ENCODE measurements around the gene RRAGD.

RRAGD gene

DNA sequence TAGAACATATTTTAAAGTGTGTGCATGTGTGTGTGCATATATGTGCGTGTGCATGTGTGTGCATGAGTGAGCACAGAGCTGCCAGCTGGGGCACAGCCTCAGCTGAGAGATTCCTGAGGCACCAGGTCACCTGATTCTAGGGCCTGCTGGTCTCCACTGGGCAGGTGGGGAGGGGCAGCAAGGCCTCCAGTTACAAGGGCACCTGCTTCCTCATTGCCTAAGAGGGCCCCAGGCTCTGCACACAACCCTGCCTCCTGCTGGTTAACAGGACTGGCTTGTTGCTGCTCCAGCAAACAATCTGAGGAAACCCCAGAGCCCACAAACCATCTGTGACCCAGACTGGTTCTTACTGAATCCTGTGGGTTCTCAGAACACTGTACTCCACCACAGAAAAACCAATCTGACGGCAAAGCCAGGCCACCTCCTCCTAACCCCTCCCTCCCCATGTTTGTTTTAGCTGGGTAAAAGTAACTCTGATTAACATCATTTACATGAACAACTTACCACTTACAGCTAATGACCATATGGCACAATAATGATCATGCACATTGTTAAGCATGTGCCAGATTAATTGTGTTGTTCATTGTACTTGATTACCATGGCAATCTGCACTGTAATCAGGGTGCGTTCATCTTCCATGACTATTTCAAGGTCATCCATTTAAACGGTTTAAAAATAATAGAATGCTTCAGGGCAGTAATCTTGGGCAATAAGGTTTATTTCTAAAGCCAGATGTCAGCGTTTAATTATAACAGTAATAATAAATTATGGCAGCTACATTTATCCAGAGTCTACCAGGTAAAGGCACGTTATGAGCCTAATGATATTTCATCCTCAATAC lies 36.4 kb downstream of the RRAGD start:
- no peak for DNase-seq (ENCODE audit: low read depth)

DNA sequence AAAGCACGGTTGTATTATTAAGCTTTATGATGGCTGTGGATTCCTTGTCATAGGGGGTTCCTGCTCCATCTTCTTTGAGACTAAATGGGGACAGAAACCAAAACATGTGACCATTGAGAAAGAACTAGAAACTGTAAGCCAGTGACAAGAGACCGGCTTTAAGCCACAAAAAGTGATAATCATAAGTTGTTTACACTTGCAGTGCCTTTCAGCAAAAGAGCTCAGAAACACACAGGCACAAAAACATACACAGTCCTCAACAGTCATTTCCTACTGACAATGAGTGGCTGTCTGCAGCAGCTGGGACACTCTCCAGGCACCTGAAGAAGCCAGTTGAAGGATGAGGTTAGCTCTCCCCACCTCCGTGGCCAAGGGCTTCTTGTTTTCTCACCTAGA lies 39.6 kb downstream of the RRAGD start:
- no peak for DNase-seq (ENCODE audit: low read depth)

DNA sequence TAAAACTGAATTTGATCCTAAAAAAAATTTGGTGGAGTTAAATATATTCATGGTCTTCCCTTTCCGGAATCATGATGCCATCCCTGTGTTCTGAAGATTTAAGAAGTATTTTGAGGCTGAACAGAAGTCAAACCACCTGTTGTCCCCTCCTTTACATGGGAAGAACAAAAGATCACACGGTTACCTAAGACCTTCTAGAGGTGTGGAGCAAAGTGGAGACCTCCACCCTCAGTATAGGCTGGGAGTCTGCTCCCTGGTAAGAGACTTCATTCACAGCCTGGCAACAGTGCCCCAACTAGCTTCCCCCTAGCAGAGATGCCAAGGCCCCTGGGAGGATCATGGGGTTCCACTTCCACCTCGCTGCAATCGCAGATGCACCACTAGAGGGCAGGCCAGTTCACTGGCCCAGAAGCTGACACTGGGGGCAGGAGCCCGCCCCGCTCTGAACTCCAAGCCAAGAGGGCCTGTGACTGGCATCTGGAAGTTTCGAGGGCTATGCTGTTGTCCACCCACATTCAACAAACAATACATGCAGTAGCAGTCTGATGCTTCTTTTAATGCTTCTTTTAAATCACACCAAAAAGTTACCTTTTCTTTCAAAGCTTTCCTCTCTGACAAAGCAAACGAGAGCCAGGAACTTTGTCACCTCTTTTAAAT lies 40.1 kb downstream of the RRAGD start:
- no peak for DNase-seq (ENCODE audit: low read depth)

- no peak for DNase-seq (ENCODE audit: low read depth)
Measured at GRCh38 chr6:89368999-89369398, 43.1 kb downstream of the RRAGD start.

- DNase-seq (ENCODE audit: low read depth) = no peak
Measured at GRCh38 chr6:89368107-89368506, 44.0 kb downstream of the RRAGD start.

GRCh38 chr6:89364586-89364985 lies 47.5 kb downstream of the RRAGD start:
- DNase-seq (ENCODE audit: low read depth) = no peak

DNA sequence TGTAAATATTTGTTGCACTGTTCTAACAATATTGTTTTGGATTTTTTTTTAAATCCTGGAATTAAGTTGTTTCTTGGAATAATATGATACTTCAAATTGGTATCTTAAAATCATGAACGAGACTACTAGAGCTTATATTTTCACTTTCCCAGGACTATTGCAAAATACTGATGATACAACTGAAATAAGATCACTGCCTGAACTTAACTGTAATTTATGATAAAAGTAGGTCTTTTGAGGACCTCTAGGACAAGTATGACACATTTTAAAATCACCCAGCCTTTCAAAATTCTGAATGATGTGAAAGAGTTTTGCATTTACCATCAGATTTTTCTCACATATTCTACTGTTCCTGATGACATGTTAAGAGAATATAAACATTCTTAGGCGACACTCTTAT lies 50.9 kb downstream of the RRAGD start:
- DNase-seq (ENCODE audit: low read depth) = no peak

DNA sequence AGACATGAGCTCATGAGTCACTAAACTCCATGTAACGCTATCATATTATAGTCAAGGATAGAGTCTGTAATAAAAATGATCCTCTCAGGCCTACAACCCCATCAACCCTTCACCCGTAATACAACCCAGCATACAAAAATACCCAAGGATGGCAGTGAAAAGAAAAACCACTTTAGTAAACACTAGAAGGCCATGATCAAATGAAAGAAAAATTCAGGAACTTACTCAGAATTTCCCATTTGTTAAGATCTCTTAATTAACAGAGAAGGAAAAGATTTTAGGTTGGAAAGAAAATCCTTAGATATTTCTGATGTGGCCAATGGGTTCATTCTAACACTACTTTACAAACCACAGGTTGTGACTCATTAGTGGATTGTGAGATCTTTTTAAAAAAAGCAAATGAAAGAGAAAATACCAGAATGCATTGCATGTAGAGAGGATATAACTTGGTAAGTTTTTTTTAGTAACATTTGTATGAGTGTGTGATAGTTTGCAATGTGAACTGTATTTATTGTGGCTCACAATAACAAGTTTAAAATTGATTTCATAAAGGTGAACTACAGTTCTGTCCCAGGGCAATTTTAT lies 51.6 kb downstream of the RRAGD start:
- no peak for DNase-seq (ENCODE audit: low read depth)

GRCh38 chr6:89359561-89359960 lies 52.5 kb downstream of the RRAGD start:
- no peak for DNase-seq (ENCODE audit: low read depth)

- DNase-seq (ENCODE audit: low read depth) = no peak
Measured at GRCh38 chr6:89357390-89357789, 54.7 kb downstream of the RRAGD start.

GRCh38 chr6:89356642-89357170 lies 55.4 kb downstream of the RRAGD start:
- DNase-seq (ENCODE audit: low read depth) = no peak

- no peak for DNase-seq (ENCODE audit: low read depth)
Measured at GRCh38 chr6:89355511-89356194, 56.4 kb downstream of the RRAGD start.

DNA sequence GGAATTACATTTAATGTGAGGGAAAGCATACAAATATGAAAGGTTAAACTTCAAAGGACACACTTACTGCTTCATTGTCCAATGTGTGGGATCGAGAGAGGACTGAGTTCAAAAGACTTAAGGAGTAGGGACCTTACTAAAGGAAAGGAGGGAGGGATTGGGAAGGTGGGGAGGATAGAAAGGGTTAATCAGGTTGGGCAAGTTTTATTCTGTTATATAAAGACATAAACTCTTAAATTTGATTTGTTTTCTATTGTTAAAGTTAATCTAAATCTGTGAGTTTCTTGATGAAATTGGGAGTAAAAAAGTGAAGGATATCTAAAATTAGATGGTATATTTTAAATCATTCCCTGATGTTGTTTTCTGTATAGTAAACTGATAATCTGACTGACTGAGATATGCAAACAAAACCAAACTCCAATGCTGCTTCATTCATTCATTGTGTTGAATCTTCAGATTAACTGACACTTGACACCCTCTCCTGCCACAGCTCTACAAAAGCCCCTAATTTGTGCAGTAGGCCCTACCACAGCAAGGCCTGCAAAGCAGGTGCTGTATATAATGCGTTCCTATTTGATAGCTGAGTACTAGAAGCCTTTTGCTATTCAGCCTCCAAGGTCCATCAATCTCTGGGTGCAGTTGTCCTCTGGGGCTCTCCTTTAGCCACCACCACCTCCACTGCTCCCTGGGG lies 58.2 kb downstream of the RRAGD start:
- DNase-seq (ENCODE audit: low read depth) = no peak

- no peak for DNase-seq (ENCODE audit: low read depth)
Measured at GRCh38 chr6:89353118-89353556, 58.9 kb downstream of the RRAGD start.

DNA sequence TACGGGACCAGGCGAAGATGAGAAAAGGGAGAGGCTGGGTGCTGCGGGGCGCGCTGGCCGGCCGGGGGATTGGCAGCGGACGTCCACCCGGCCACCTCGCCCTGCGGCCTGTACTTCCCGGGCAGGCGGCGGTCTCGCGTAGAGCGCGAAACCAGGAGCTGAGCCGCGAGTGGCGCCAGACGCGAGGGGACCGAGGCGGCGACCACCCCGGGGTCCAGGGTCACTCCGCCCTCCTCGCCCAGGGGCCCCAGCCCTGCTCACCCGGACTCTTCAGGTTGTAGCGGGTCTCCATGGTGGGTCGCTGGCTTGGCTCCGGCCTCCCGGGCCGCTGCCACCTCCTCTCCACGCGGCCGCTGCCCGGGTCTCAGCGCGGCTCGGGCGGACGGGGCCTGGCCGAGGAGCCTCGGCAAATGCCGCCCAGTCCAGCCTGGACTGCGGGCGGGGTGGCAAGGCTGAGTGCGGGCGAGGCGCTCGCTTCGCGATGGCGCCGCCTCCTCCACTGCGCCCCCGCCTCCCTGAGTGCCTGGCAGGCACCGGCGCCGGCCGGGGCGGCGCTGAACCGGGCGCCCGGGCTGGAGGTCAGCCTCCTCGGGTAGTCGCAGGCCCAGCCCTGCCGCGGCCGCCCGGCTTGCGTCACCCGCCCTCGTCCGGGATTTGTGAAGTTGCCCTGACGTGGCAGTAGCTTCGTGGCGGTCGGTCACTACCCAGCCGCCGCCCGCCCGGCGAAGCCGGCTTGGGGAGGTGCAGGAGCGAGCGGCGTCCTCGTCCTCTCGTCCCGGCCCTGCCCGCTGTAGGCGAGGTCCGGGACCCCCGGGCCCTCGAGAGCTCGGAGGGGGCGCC lies 59.6 kb downstream of the RRAGD start, which contains the start of gene UBE2J1:
TSS of gene UBE2J1 (minus strand) at position 445 of the 840 bp plus-strand sequence. CDS start at position 292, 153 bp downstream.
- no peak for DNase-seq (ENCODE audit: low read depth)

DNA sequence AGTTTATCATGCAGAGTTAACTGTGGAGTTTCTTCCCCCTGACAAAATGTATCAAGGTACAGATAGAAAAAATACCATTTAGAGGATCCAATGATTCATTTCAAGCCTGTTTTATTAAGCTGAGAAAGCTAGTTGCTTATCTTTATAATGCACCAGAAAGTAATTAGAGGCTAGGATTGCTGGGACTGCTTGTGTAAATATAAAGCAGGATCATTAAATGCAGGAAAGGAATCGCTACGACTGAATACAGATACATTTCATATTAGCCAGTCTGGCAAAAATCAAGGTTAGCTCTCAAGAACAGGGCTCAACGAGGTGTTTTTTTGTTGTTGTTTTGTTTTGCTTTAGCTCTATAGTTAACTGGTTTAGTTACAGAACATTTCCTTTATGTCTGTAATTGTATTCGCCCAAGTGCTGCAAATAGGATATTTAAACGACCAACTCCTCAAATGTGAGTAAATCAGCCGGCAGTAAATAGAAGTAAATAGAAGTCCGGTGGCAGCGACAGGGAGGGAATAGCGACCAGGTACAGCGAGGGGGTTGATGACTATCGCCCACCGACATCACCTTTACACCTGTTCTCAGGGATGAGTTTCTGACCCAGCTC lies 60.3 kb downstream of the RRAGD start:
- DNase-seq (ENCODE audit: low read depth) = no peak

- DNase-seq (ENCODE audit: low read depth) = no peak
Measured at GRCh38 chr6:89350281-89350966, 61.6 kb downstream of the RRAGD start.

DNA sequence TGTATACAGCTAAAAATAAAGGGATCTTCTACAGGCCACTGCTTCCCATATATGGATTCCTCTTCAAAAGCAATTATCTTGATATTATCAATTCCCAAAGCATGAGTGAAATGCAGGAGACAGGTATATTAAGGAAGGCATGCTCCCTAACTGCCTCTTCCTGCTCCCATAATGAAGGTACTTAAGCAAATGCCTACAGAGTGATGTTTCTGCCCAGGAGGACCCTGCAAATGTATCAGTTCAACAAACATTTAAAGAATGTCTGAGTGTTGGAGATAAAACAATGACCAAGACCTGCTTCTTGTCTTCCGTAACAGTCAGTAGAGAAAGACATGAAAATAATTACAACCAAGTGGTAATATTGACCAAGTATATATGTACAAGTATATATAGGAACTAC lies 63.7 kb downstream of the RRAGD start:
- DNase-seq (ENCODE audit: low read depth) = no peak

DNA sequence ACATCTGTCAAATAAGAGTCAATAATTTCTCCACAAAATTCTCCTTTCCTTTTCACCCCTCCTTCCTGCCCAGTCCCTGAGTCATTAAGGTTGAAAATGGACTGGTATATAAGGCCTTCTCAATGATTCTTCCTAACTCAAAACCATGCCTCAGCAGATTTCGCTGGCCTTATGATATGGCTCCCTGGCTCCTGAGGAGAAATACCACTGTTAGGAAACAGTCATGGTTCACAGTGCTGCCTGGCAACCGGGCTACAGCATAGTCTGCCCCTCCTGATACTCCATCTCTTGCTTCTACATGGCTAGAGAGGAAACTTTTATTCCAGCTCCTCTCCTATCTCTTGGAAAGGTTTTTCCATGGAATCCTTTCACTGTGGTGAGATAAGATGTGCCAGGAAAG lies 64.2 kb downstream of the RRAGD start:
- DNase-seq (ENCODE audit: low read depth) = no peak

- DNase-seq (ENCODE audit: low read depth) = no peak
Measured at GRCh38 chr6:89346433-89346832, 65.6 kb downstream of the RRAGD start.

All from HS-27A (cell line).